ENCODE data around the gene ATF3.

Gene ATF3

DNA sequence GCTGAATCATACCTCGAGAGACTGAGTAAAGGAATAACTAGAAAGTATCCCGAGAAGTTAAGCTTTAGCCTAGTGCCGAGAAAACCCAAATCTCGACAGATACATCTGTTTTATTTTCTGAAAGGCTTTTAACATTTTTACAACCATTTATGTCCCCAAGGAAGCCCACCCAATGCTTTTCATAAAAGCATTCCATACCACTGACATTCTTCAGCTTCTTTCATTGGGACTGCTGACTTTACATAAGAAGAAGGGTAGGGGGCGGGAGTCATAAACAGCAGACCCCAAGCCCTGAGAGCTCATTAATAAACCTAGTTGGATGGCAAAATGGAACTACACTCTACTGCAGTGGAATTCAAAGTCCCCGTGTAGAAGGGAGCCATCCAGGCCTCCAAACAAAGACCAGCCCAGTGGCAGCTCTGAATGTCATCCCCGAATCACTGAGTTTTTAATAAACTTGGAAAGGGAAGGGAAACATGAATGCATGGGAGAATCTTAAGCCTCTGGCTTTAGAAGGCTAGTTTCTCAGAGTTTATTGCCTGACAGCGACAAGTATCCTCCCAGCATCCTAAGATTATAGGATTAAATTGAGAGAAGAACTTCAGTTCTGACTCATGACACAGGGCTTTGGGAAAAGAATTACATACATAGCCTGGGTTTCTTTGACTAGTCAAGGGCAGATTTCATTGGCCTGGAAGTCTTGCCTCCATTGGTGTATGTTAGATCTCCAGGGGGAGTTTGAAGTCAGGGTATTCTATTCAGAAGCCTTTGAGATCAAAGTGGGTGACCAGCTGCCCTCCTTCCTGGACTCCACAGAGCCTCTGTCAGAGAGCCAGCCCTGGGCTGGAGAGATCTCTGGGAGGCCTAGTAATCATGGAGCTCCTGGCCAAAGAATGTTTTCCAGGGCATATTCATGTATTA lies 3.7 kb downstream of the ATF3 start:
- no peak for TF ChIP-seq CTCF (IDR thresholded peaks at IDR 0.05; ENCODE audit: control insufficient read depth, extremely low read depth, insufficient read depth)
- no peak for DNase-seq (ENCODE audit: low read depth)
- H3K4me3 ChIP-seq (ENCODE audit: low read depth, low read length): no peak overlapping the region

GRCh38 chr1:212613440-212614335 lies 5.1 kb downstream of the ATF3 start:
- no peak overlapping the region for H3K4me3 ChIP-seq (ENCODE audit: low read depth, low read length)
- TF ChIP-seq CTCF (IDR thresholded peaks at IDR 0.05; ENCODE audit: control insufficient read depth, extremely low read depth, insufficient read depth): no peak
- no peak for DNase-seq (ENCODE audit: low read depth)

DNA sequence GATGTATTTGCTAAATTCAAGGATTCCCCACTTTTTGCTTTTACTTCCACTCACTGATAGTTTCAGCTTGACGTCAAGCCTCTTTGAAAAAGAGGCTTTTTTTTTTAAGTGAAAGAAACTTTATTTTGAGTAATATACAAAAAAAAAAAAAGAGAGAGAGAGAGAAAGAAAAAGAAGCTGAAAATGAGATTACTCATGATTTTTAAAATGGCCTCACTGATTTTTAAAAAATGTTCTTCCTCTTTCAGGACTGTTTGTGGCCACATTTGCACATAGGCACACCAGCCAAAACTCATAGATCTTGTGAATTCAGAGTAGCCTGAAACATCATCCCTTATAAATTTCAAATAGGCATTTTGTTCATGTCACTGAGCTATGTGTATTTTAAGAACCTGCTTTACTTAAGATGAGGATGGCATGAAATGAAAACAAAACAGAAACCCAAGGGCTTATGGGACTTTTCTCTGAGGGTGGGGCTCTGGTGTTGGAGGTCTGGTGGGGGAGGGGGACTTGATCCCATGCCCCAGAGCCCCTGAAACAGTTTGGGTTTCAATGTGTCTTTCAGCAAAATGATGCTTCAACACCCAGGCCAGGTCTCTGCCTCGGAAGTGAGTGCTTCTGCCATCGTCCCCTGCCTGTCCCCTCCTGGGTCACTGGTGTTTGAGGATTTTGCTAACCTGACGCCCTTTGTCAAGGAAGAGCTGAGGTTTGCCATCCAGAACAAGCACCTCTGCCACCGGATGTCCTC lies 6.1 kb downstream of the ATF3 start:
- H3K4me3 ChIP-seq (ENCODE audit: low read depth, low read length): no peak overlapping the region
- TF ChIP-seq CTCF (IDR thresholded peaks at IDR 0.05; ENCODE audit: control insufficient read depth, extremely low read depth, insufficient read depth): no peak
- DNase-seq (ENCODE audit: low read depth): no peak

DNA sequence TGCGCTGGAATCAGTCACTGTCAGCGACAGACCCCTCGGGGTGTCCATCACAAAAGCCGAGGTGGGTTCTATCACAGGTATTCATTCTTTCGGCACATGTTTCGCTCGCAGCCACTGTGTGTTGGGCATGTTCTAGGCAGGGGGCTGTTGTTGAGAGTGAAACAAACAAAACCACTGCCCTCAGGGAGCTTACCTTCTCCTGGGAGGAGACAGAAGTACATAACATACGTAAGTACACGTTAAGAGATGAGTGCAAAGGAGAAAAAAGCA lies 6.6 kb downstream of the ATF3 start:
- no peak overlapping the region for H3K4me3 ChIP-seq (ENCODE audit: low read depth, low read length)
- no peak for DNase-seq (ENCODE audit: low read depth)
- TF ChIP-seq CTCF (IDR thresholded peaks at IDR 0.05; ENCODE audit: control insufficient read depth, extremely low read depth, insufficient read depth): no peak

GRCh38 chr1:212618466-212619210 lies 10.1 kb downstream of the ATF3 start:
- no peak for TF ChIP-seq CTCF (IDR thresholded peaks at IDR 0.05; ENCODE audit: control insufficient read depth, extremely low read depth, insufficient read depth)
- no peak for DNase-seq (ENCODE audit: low read depth)
- H3K4me3 ChIP-seq (ENCODE audit: low read depth, low read length): no peak overlapping the region

DNA sequence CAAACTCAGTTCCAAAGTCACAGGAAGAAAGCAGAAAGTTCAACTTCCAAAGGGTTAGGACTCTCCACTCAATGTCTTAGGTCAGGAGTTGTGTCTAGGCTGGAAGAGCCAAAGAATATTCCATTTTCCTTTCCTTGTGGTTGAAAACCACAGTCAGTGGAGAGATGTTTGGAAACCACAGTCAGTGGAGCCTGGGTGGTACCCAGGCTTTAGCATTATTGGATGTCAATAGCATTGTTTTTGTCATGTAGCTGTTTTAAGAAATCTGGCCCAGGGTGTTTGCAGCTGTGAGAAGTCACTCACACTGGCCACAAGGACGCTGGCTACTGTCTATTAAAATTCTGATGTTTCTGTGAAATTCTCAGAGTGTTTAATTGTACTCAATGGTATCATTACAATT lies 11.7 kb downstream of the ATF3 start:
- no peak overlapping the region for H3K4me3 ChIP-seq (ENCODE audit: low read depth, low read length)

More for the DNA sequence above, 11.7 kb downstream of the ATF3 start:
- no peak for TF ChIP-seq CTCF (IDR thresholded peaks at IDR 0.05; ENCODE audit: control insufficient read depth, extremely low read depth, insufficient read depth)
- no peak for DNase-seq (ENCODE audit: low read depth)
